PC-3 (cell line): ENCODE measurements around the gene CCDC13. TPM values are rescaled to one million over a fixed set of nuclear protein-coding genes. Genes with fewer than 3 reads are reported as not detected.

ENCODE experiments used
- ATAC-seq: fragments of 200-7000 bp; cut with Tn5 transposase; 2 replicates; pipeline ENCODE4 v1.9.1; 2020; ENCODE audit warnings: mild to moderate bottlenecking, moderate library complexity
- BruUV-seq: library from RNA; stranded (reverse); fragments of 400-500 nt; replicated peaks from 2 replicates; lab custom pipeline; 2021; lab: Mats Ljungman, UMichigan
- CTCF ChIA-PET: fragments of 300-600 bp; sonication (Branson Sonifier 250); formaldehyde crosslinking; loops from one replicate; lab custom pipeline; 2022; ENCODE audit warnings: antibody characterized with exemption; lab: Charles Lee
- POLR2A ChIA-PET: fragments of 300-600 bp; sonication (Branson Sonifier 250); formaldehyde crosslinking; loops from one replicate; lab custom pipeline; 2022; ENCODE audit warnings: antibody characterized with exemption; ENCODE audit not compliant: unreplicated experiment; lab: Charles Lee
- DNase-seq: peaks from one replicate; pipeline ENCODE4 v3.0.0-alpha.2; 2015
- H2AFZ ChIP-seq: fragments of 300-600 bp; sonication (generic); 2 replicates; pipeline ENCODE4 v1.6.0; 2016; ENCODE audit warnings: antibody characterized with exemption, low read length
- H3F3A ChIP-seq: fragments of 300-600 bp; sonication (generic); one replicate; pipeline ENCODE4 v1.6.0; 2017; ENCODE audit warnings: antibody characterized with exemption, low read length, control low read depth, mild to moderate bottlenecking; ENCODE audit not compliant: unreplicated experiment
- H3K27ac ChIP-seq: fragments of 300-600 bp; sonication (generic); 2 replicates; pipeline ENCODE4 v1.5.1; 2016; ENCODE audit warnings: mild to moderate bottlenecking, low read length
- H3K27me3 ChIP-seq: fragments of 300-600 bp; sonication (generic); 2 replicates; pipeline ENCODE4 v1.6.1; 2016; ENCODE audit warnings: low read length, mixed read lengths
- H3K36me3 ChIP-seq: fragments of 300-600 bp; sonication (generic); 2 replicates; pipeline ENCODE4 v1.6.1; 2016; ENCODE audit warnings: low read depth, mixed run types, low read length, mixed read lengths
- H3K4me1 ChIP-seq: fragments of 300-600 bp; sonication (generic); 2 replicates; pipeline ENCODE4 v1.5.1; 2016; ENCODE audit warnings: low read length; ENCODE audit not compliant: insufficient read depth
- H3K4me2 ChIP-seq: fragments of 300-600 bp; sonication (generic); 2 replicates; pipeline ENCODE4 v1.6.0; 2016; ENCODE audit warnings: low read length
- H3K4me3 ChIP-seq: fragments of 300-600 bp; sonication (generic); 2 replicates; pipeline ENCODE4 v1.5.1; 2016; ENCODE audit warnings: mild to moderate bottlenecking, low read length, mixed read lengths
- H3K79me2 ChIP-seq: fragments of 300-600 bp; sonication (generic); 2 replicates; pipeline ENCODE4 v1.6.1; 2017; ENCODE audit warnings: low read length, mixed read lengths
- H3K9ac ChIP-seq: fragments of 300-600 bp; sonication (generic); 2 replicates; pipeline ENCODE4 v1.6.0; 2016; ENCODE audit warnings: mild to moderate bottlenecking, low read length
- H3K9me2 ChIP-seq: fragments of 300-600 bp; sonication (generic); replicated peaks from 2 replicates; pipeline ENCODE4 v1.6.1; 2016; ENCODE audit warnings: mixed run types, low read length, mixed read lengths
- H3K9me3 ChIP-seq: fragments of 300-600 bp; sonication (generic); 2 replicates; pipeline ENCODE4 v1.6.1; 2016; ENCODE audit warnings: low read length, mixed read lengths
- H4K20me1 ChIP-seq: fragments of 300-600 bp; sonication (generic); 2 replicates; pipeline ENCODE4 v1.6.1; 2016; ENCODE audit warnings: low read length, mixed read lengths
- CTCF ChIP-seq: fragments of 300-600 bp; sonication (generic); conservative IDR thresholded peaks from 2 replicates; pipeline ENCODE4 v1.5.1; 2017; ENCODE audit warnings: antibody characterized with exemption, low read depth, mild to moderate bottlenecking, low read length
- EZH2 ChIP-seq: fragments of 300-600 bp; sonication (generic); IDR thresholded peaks from one replicate; pipeline ENCODE4 v1.6.1; 2017; ENCODE audit warnings: antibody characterized with exemption, mild to moderate bottlenecking, low read length; ENCODE audit not compliant: unreplicated experiment
- EZH2phosphoT487 ChIP-seq: fragments of 300-600 bp; sonication (generic); IDR thresholded peaks from 2 replicates; pipeline ENCODE4 v1.6.1; 2018; ENCODE audit warnings: mild to moderate bottlenecking, antibody characterized with exemption, low read length, borderline replicate concordance
- intact Hi-C: fragments of 100-400 bp; cut with micrococcal nuclease; formaldehyde crosslinking; loops from 2 replicates; pipeline ENCODE4 v1.9.0; 2023
- total RNA-seq: library from RNA; depleted of rRNA; stranded (reverse); fragments of >200 nt; gene quantifications from 2 replicates; pipeline ENCODE4 v1.2.3, GENCODE V29; 2014

The CCDC13 gene
- total RNA-seq, 1 experiment from 2014 or later: 0.47 TPM

- Histone ChIP-seq H3K9ac (no peak overlapping the region), H3F3A (no peaks in the 10 kb centered on the region), H3K4me2 (no peak overlapping the region), H3K79me2 (no peaks in the 10 kb centered on the region), H2AFZ (no peak overlapping the region), H3K9me3 (no peaks in the 10 kb centered on the region), H4K20me1 (no peaks in the 10 kb centered on the region), H3K4me3 (no peak overlapping the region), H3K9me2 (no peaks in the 10 kb centered on the region), H3K27ac (no peak overlapping the region), H3K4me1 (no peaks in the 10 kb centered on the region), H3K36me3 (no peaks in the 10 kb centered on the region), H3K27me3 (no peaks in the 10 kb centered on the region)
- BruUV-seq: no TSS peak
- ChIA-PET POLR2A (no interaction called here), CTCF (no interaction called here)
- DNase-seq (no peak), ATAC-seq (no peak)
- intact Hi-C loops: no loop called here
- TF ChIP-seq CTCF (no peak), EZH2phosphoT487 (no peak), EZH2 (no peak)
These were observed 40.7 kb downstream of the CCDC13 start for GRCh38 chr3:42732196-42732828.

GRCh38 chr3:42731476-42732195, 41.4 kb downstream of the CCDC13 start:
- Histone ChIP-seq H3K27me3 (no peaks in the 10 kb centered on the region), H3K27ac (no peak overlapping the region), H3K4me3 (no peak overlapping the region), H3F3A (no peaks in the 10 kb centered on the region), H3K79me2 (no peaks in the 10 kb centered on the region), H3K9ac (no peak overlapping the region), H3K9me3 (no peaks in the 10 kb centered on the region), H3K4me2 (no peak overlapping the region), H4K20me1 (no peaks in the 10 kb centered on the region), H3K4me1 (no peaks in the 10 kb centered on the region), H2AFZ (no peak overlapping the region), H3K9me2 (no peaks in the 10 kb centered on the region), H3K36me3 (no peaks in the 10 kb centered on the region)
- DNase-seq (no peak), ATAC-seq (no peak)
- TF ChIP-seq EZH2 (no peak), CTCF (no peak), EZH2phosphoT487 (no peak)
- ChIA-PET POLR2A (no interaction called here), CTCF (no interaction called here)
- intact Hi-C loops: no loop called here
- no TSS peak for BruUV-seq

GRCh38 chr3:42730706-42731420, 42.2 kb downstream of the CCDC13 start:
- H3K27ac ChIP-seq: no peak overlapping the region
- no TSS peak for BruUV-seq
- H3K9ac ChIP-seq: no peak overlapping the region
- H3K4me3 ChIP-seq: no peak overlapping the region
- CTCF ChIA-PET: no interaction called here
- no peaks in the 10 kb centered on the region for H4K20me1 ChIP-seq
- H3K9me2 ChIP-seq: no peaks in the 10 kb centered on the region
- no peaks in the 10 kb centered on the region for H3K36me3 ChIP-seq
- no peaks in the 10 kb centered on the region for H3F3A ChIP-seq
- no peaks in the 10 kb centered on the region for H3K4me1 ChIP-seq
- H3K9me3 ChIP-seq: no peaks in the 10 kb centered on the region
- TF ChIP-seq EZH2 (no peak), CTCF (no peak)
- intact Hi-C loops: no loop called here
- no peak overlapping the region for H3K4me2 ChIP-seq
- H3K79me2 ChIP-seq: no peaks in the 10 kb centered on the region
- POLR2A ChIA-PET: no interaction called here
- ATAC-seq (no peak), DNase-seq (no peak)
- H3K27me3 ChIP-seq: no peaks in the 10 kb centered on the region
- no peak overlapping the region for H2AFZ ChIP-seq
